IMR-90 (cell line): ENCODE measurements around the gene RNF227. TPM values are rescaled to one million over a fixed set of nuclear protein-coding genes. Genes with fewer than 3 reads are reported as not detected.

ENCODE experiments used
- ATAC-seq: fragments of 200-7000 bp; cut with Tn5 transposase; 2 replicates; pipeline ENCODE4 v1.9.1; 2020; ENCODE audit warnings: low read depth, mild to moderate bottlenecking, moderate library complexity
- BruUV-seq: library from RNA; stranded (reverse); fragments of 400-500 nt; replicated peaks from 2 replicates; lab custom pipeline; 2021; lab: Mats Ljungman, UMichigan
- CTCF ChIA-PET: fragments of 300-600 bp; formaldehyde crosslinking; extraction: SDS; loops from one replicate; lab custom pipeline; 2021; ENCODE audit warnings: antibody characterized with exemption; lab: Yijun Ruan, JAX
- POLR2A ChIA-PET: fragments of 300-600 bp; sonication (Branson Sonifier 250); formaldehyde crosslinking; loops from one replicate; lab custom pipeline; 2022; ENCODE audit warnings: antibody characterized with exemption; ENCODE audit not compliant: unreplicated experiment; lab: Charles Lee
- DNase-seq: peaks from one replicate; pipeline ENCODE4 v3.0.0; 2013
- H2AFZ ChIP-seq: replicated peaks from 2 replicates; pipeline ENCODE3; 2013; ENCODE audit warnings: low read length, mild to moderate bottlenecking; ENCODE audit not compliant: poor library complexity
- H2AK5ac ChIP-seq: 2 replicates; pipeline ENCODE4 v1.6.1; 2013; ENCODE audit warnings: low read depth, low read length, inconsistent platforms
- H2AK9ac ChIP-seq: replicated peaks from 2 replicates; pipeline ENCODE3; 2013; ENCODE audit warnings: mild to moderate bottlenecking, low read depth, low read length, moderate library complexity; ENCODE audit not compliant: poor library complexity
- H2BK120ac ChIP-seq: 2 replicates; pipeline ENCODE4 v1.6.1; 2013; ENCODE audit warnings: low read depth, low read length, inconsistent platforms
- H2BK15ac ChIP-seq: 3 replicates; pipeline ENCODE4 v1.6.1; 2013; ENCODE audit warnings: low read depth, low read length, inconsistent platforms
- H2BK20ac ChIP-seq: 2 replicates; pipeline ENCODE4 v1.6.1; 2013; ENCODE audit warnings: low read depth, mild to moderate bottlenecking, inconsistent platforms, low read length, moderate library complexity
- H2BK5ac ChIP-seq: 2 replicates; pipeline ENCODE4 v1.6.1; 2013; ENCODE audit warnings: mild to moderate bottlenecking, low read depth, low read length, inconsistent platforms; ENCODE audit not compliant: poor library complexity, severe bottlenecking
- H3K14ac ChIP-seq: replicated peaks from 2 replicates; pipeline ENCODE4 v1.6.1; 2013; ENCODE audit warnings: low read depth, low read length, inconsistent platforms
- H3K18ac ChIP-seq: 2 replicates; pipeline ENCODE4 v1.6.1; 2013; ENCODE audit warnings: low read depth, low read length, control low read depth
- H3K23ac ChIP-seq: 2 replicates; pipeline ENCODE4 v1.6.1; 2013; ENCODE audit warnings: low read depth, low read length, inconsistent platforms
- H3K27ac ChIP-seq: 2 replicates; pipeline ENCODE4 v1.5.1; 2013; ENCODE audit warnings: mild to moderate bottlenecking, control low read depth, low read length; ENCODE audit not compliant: insufficient read depth
- H3K27me3 ChIP-seq: 2 replicates; pipeline ENCODE4 v1.6.1; 2013; ENCODE audit warnings: low read length; ENCODE audit not compliant: control insufficient read depth, insufficient read depth
- H3K36me3 ChIP-seq: 2 replicates; pipeline ENCODE4 v1.6.1; 2013; ENCODE audit warnings: low read length, mixed read lengths; ENCODE audit not compliant: control insufficient read depth, insufficient read depth
- H3K4ac ChIP-seq: 2 replicates; pipeline ENCODE4 v1.6.1; 2013; ENCODE audit warnings: low read depth, low read length, inconsistent platforms
- H3K4me1 ChIP-seq: 2 replicates; pipeline ENCODE4 v1.6.1; 2013; ENCODE audit warnings: low read length, mixed read lengths; ENCODE audit not compliant: control insufficient read depth, insufficient read depth
- H3K4me2 ChIP-seq: 2 replicates; pipeline ENCODE4 v1.6.1; 2013; ENCODE audit warnings: low read depth, mild to moderate bottlenecking, control low read depth, low read length, moderate library complexity
- H3K4me3 ChIP-seq: 2 replicates; pipeline ENCODE4 v1.5.1; 2013; ENCODE audit warnings: low read depth, mild to moderate bottlenecking, control low read depth, low read length, moderate library complexity; ENCODE audit not compliant: insufficient read depth
- H3K56ac ChIP-seq: 2 replicates; pipeline ENCODE4 v1.6.1; 2013; ENCODE audit warnings: low read length, inconsistent platforms; ENCODE audit not compliant: insufficient read depth; ENCODE audit errors: extremely low read depth
- H3K79me1 ChIP-seq, 2 experiments: 2 replicates each; pipeline ENCODE4 v1.6.1; 2013; ENCODE audit warnings: low read length in 2 of 2, inconsistent platforms in 1 of 2, low read depth in 1 of 2
- H3K9ac ChIP-seq: 2 replicates; pipeline ENCODE4 v1.6.1; 2013; ENCODE audit warnings: low read depth, low read length, control low read depth
- H3K9me1 ChIP-seq: 2 replicates; pipeline ENCODE4 v1.6.1; 2013; ENCODE audit warnings: low read length, inconsistent platforms; ENCODE audit not compliant: insufficient read depth
- H3K9me3 ChIP-seq: 2 replicates; pipeline ENCODE4 v1.6.1; 2013; ENCODE audit warnings: low read length; ENCODE audit not compliant: control insufficient read depth, insufficient read depth
- H4K20me1 ChIP-seq: 2 replicates; pipeline ENCODE4 v1.6.1; 2013; ENCODE audit warnings: low read length, inconsistent platforms; ENCODE audit not compliant: insufficient read depth
- H4K5ac ChIP-seq: 2 replicates; pipeline ENCODE4 v1.6.1; 2013; ENCODE audit warnings: mild to moderate bottlenecking, low read depth, low read length, control low read depth
- H4K8ac ChIP-seq, 2 experiments: 2 replicates each; pipeline ENCODE4 v1.6.1; 2013; ENCODE audit warnings: low read depth in 2 of 2, low read length in 2 of 2, control low read depth in 1 of 2, inconsistent platforms in 1 of 2
- H4K91ac ChIP-seq: 2 replicates; pipeline ENCODE4 v1.6.1; 2013; ENCODE audit warnings: low read depth, low read length, inconsistent platforms; ENCODE audit not compliant: insufficient read depth
- BHLHE40 ChIP-seq: fragments of 150-350 bp; IDR thresholded peaks from 2 replicates; pipeline ENCODE4 v1.6.1; 2016; ENCODE audit warnings: mild to moderate bottlenecking, low read depth, low read length
- CEBPB ChIP-seq: IDR thresholded peaks from 2 replicates; pipeline ENCODE4 v1.6.1; 2012; ENCODE audit warnings: low read depth, low read length, improper control_type of control experiment
- CHD1 ChIP-seq: IDR thresholded peaks from 2 replicates; pipeline ENCODE4 v1.6.1; 2012; ENCODE audit warnings: low read depth, low read length, improper control_type of control experiment
- FOS ChIP-seq: fragments of 150-350 bp; IDR thresholded peaks from 2 replicates; pipeline ENCODE4 v1.6.1; 2016; ENCODE audit warnings: low read depth, low read length
- MAFK ChIP-seq: IDR thresholded peaks from 2 replicates; pipeline ENCODE4 v1.6.1; 2012; ENCODE audit warnings: low read depth, low read length, improper control_type of control experiment
- MAZ ChIP-seq: IDR thresholded peaks from 2 replicates; pipeline ENCODE4 v1.6.1; 2012; ENCODE audit warnings: low read depth, mild to moderate bottlenecking, low read length, improper control_type of control experiment, moderate library complexity, borderline replicate concordance
- NFE2L2 ChIP-seq: fragments of 150-350 bp; IDR thresholded peaks from 2 replicates; pipeline ENCODE4 v1.6.1; 2016; ENCODE audit warnings: low read depth, mild to moderate bottlenecking, low read length
- POLR2A ChIP-seq: IDR thresholded peaks from 2 replicates; pipeline ENCODE4 v1.6.1; 2012; ENCODE audit warnings: mild to moderate bottlenecking, low read depth, low read length
- RAD21 ChIP-seq: IDR thresholded peaks from 2 replicates; pipeline ENCODE4 v1.6.1; 2012; ENCODE audit warnings: low read length, improper control_type of control experiment
- RCOR1 ChIP-seq: IDR thresholded peaks from 2 replicates; pipeline ENCODE4 v1.6.1; 2012; ENCODE audit warnings: mild to moderate bottlenecking, low read length, improper control_type of control experiment; ENCODE audit not compliant: insufficient replicate concordance
- RFX5 ChIP-seq: IDR thresholded peaks from 2 replicates; pipeline ENCODE4 v1.8.0; 2012; ENCODE audit warnings: low read depth, mild to moderate bottlenecking, low read length, moderate library complexity
- SMC3 ChIP-seq: fragments of 150-350 bp; IDR thresholded peaks from 2 replicates; pipeline ENCODE4 v1.6.1; 2016; ENCODE audit warnings: low read depth, mild to moderate bottlenecking, antibody characterized with exemption, low read length, moderate library complexity
- USF2 ChIP-seq: fragments of 150-350 bp; IDR thresholded peaks from 2 replicates; pipeline ENCODE4 v1.6.1; 2017; ENCODE audit warnings: mild to moderate bottlenecking, antibody characterized with exemption, low read length, low read depth
- WGBS, 2 experiments: methylation state at CpG; one replicate each; pipeline versions ENCODE4 v1.1.5 to v1.1.7; 2013; ENCODE audit warnings: missing lambda C conversion rate in 2 of 2; ENCODE audit not compliant: insufficient read length in 1 of 2; ENCODE audit errors: extremely low coverage in 2 of 2; 5-methylcytosine and 5-hydroxymethylcytosine counted together
- dilution Hi-C: fragments of 300-500 bp; cut with HindIII; formaldehyde crosslinking; loops from one replicate; pipeline ENCODE4 v1.14.3; 2018; ENCODE audit warnings: low sequenced_read_pairs; ENCODE audit not compliant: unreplicated experiment
- in situ Hi-C: fragments of 300-500 bp; cut with MboI; formaldehyde crosslinking; loops from 3 replicates; pipeline ENCODE4 v1.14.3; 2019; ENCODE audit warnings: low sequenced_read_pairs, inconsistent platforms, mixed read lengths
- intact Hi-C: fragments of 100-400 bp; cut with micrococcal nuclease; formaldehyde crosslinking; loops from 2 replicates; pipeline ENCODE4 v1.10.0; 2022
- polyA plus RNA-seq, 3 experiments: library from polyadenylated mRNA; depleted of rRNA; stranded (reverse); fragments of >200 nt; gene quantifications; 2 replicates each; pipeline ENCODE4 v1.2.3, GENCODE V29; 2012; ENCODE audit warnings: low replicate concordance in 1 of 3
- total RNA-seq: library from RNA; depleted of rRNA; stranded (reverse); fragments of >200 nt; gene quantifications from 2 replicates; pipeline ENCODE4 v1.2.3, GENCODE V29; 2012
- TF ChIP-seq, protein P1 (sequence below): conservative IDR thresholded peaks from 2 replicates; pipeline ENCODE4 v1.5.1; 2012; ENCODE audit warnings: mild to moderate bottlenecking, low read depth, low read length, improper control_type of control experiment
- TF ChIP-seq, protein P2 (sequence below): fragments of 150-350 bp; IDR thresholded peaks from 2 replicates; pipeline ENCODE4 v1.6.1; 2016; ENCODE audit warnings: low read depth, mild to moderate bottlenecking, low read length, moderate library complexity, borderline replicate concordance

RNF227 gene
- total and polyA plus RNA-seq, 2 of the 4 experiments (the other 2 are of a cell fraction): 1.3 to 3.1 TPM

GRCh38 chr17:7932949-7933348 lies 16.9 kb upstream of the RNF227 start:
- Histone ChIP-seq H2AK5ac (peak overlapping the region; percentile 94), H2BK5ac (peak overlapping the region; percentile 82), H4K20me1 (no peaks in the 10 kb centered on the region; the same call in 1 of the 2 replicates), H3K4me1 (peaks cover 7% of the 10 kb centered on the region; the same call in 1 of the 2 replicates), H3K4ac (peak overlapping the region; percentile 96), H3K9me3 (no peaks in the 10 kb centered on the region), H4K91ac (peak overlapping the region; percentile 95), H2AFZ (peak overlapping the region; percentile 97), H3K18ac (no peak overlapping the region), H3K79me1 (peaks cover 38 to 67% of the 10 kb centered on the region in 2 experiments), H3K4me2 (peak overlapping the region; percentile 95), H4K5ac (no peak overlapping the region), H3K36me3 (peaks cover 8% of the 10 kb centered on the region), H3K9me1 (peaks cover 10% of the 10 kb centered on the region), H3K4me3 (peak overlapping the region; percentile 80), H4K8ac (peak overlapping the region; percentile 78 to 95; a peak in 2 of 4 replicates), H2BK15ac (no peak overlapping the region), H2AK9ac (peak overlapping the region; percentile 97), H3K27me3 (no peaks in the 10 kb centered on the region), H2BK120ac (peak overlapping the region; percentile 78; the same call in 1 of the 2 replicates), H3K23ac (peak overlapping the region; percentile 97), H3K27ac (peak overlapping the region; percentile 90), H3K14ac (peak overlapping the region; percentile 99), H3K9ac (peak overlapping the region; percentile 94), H3K56ac (peak overlapping the region; percentile 86), H2BK20ac (no peak overlapping the region)
- 5% methylated on average over 4 of the region's 16 CpGs; no CpG with 5 or more reads in 1 of the 2 experiments for WGBS, 2 experiments
- DNase-seq (peak; percentile 61), ATAC-seq (peak; percentile 16)
- CTCF ChIA-PET: interaction anchor here (0.5 to 1.9 kb wide), 6 partner anchors 9 to 1940 kb away, joined by 3 to 6 read pairs (median 3); no protein-coding TSS in a partner anchor
- dilution Hi-C loops (no loop called here), intact Hi-C loops (loop anchor here (1.0 to 5.0 kb wide), 3 partner anchors 18 to 124 kb away; no protein-coding TSS in a partner anchor), in situ Hi-C loops (no loop called here)
- POLR2A ChIA-PET: interaction anchor here (1.5 kb wide), 1 partner anchor 17 kb away, joined by 6 read pairs; the partner anchor contains the start of gene RNF227
- BruUV-seq: no TSS peak
- TF ChIP-seq RCOR1: no peak
- TF ChIP-seq, protein P1, sequence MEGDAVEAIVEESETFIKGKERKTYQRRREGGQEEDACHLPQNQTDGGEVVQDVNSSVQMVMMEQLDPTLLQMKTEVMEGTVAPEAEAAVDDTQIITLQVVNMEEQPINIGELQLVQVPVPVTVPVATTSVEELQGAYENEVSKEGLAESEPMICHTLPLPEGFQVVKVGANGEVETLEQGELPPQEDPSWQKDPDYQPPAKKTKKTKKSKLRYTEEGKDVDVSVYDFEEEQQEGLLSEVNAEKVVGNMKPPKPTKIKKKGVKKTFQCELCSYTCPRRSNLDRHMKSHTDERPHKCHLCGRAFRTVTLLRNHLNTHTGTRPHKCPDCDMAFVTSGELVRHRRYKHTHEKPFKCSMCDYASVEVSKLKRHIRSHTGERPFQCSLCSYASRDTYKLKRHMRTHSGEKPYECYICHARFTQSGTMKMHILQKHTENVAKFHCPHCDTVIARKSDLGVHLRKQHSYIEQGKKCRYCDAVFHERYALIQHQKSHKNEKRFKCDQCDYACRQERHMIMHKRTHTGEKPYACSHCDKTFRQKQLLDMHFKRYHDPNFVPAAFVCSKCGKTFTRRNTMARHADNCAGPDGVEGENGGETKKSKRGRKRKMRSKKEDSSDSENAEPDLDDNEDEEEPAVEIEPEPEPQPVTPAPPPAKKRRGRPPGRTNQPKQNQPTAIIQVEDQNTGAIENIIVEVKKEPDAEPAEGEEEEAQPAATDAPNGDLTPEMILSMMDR: peak; percentile 35
- TF ChIP-seq CEBPB: no peak
- peak; percentile 19; the same call in 1 of the 2 replicates for TF ChIP-seq RAD21
- TF ChIP-seq CHD1: no peak; the same call in 1 of the 2 replicates
- no peak for TF ChIP-seq MAZ
- peak; percentile 27; the same call in 1 of the 2 replicates for TF ChIP-seq FOS
- no peak for TF ChIP-seq POLR2A
- TF ChIP-seq SMC3: peak; percentile 30; the same call in 1 of the 2 replicates
- TF ChIP-seq USF2: 0 out of 2 replicates have a peak, but pooled peaks have one; percentile 11
- TF ChIP-seq, protein P2, sequence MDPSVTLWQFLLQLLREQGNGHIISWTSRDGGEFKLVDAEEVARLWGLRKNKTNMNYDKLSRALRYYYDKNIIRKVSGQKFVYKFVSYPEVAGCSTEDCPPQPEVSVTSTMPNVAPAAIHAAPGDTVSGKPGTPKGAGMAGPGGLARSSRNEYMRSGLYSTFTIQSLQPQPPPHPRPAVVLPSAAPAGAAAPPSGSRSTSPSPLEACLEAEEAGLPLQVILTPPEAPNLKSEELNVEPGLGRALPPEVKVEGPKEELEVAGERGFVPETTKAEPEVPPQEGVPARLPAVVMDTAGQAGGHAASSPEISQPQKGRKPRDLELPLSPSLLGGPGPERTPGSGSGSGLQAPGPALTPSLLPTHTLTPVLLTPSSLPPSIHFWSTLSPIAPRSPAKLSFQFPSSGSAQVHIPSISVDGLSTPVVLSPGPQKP: no peak
- TF ChIP-seq MAFK: no peak
- no peak for TF ChIP-seq BHLHE40
- no peak for TF ChIP-seq RFX5
- no peak for TF ChIP-seq NFE2L2
